ENCODE measurements around the gene PLEKHG5.

Gene PLEKHG5, protein sequence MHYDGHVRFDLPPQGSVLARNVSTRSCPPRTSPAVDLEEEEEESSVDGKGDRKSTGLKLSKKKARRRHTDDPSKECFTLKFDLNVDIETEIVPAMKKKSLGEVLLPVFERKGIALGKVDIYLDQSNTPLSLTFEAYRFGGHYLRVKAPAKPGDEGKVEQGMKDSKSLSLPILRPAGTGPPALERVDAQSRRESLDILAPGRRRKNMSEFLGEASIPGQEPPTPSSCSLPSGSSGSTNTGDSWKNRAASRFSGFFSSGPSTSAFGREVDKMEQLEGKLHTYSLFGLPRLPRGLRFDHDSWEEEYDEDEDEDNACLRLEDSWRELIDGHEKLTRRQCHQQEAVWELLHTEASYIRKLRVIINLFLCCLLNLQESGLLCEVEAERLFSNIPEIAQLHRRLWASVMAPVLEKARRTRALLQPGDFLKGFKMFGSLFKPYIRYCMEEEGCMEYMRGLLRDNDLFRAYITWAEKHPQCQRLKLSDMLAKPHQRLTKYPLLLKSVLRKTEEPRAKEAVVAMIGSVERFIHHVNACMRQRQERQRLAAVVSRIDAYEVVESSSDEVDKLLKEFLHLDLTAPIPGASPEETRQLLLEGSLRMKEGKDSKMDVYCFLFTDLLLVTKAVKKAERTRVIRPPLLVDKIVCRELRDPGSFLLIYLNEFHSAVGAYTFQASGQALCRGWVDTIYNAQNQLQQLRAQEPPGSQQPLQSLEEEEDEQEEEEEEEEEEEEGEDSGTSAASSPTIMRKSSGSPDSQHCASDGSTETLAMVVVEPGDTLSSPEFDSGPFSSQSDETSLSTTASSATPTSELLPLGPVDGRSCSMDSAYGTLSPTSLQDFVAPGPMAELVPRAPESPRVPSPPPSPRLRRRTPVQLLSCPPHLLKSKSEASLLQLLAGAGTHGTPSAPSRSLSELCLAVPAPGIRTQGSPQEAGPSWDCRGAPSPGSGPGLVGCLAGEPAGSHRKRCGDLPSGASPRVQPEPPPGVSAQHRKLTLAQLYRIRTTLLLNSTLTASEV

GRCh38 chr1:6491480-6491962 is at the start of gene PLEKHG5:
Gene PLEKHG5 (minus strand): TSS chr1:6491667. CDS start chr1:6477571, 14,096 bp downstream.
- no peaks in the 10 kb centered on the region for H3K79me2 ChIP-seq (ENCODE audit: insufficient read depth, low read length)
- peaks cover 9% of the 10 kb centered on the region for H3K4me1 ChIP-seq (ENCODE audit: insufficient read depth, low read length, severe bottlenecking)
- no peaks in the 10 kb centered on the region for H4K20me1 ChIP-seq (ENCODE audit: insufficient read depth, low read length)
- peak within 1 kb of the TSS; percentile 94 for H3K4me2 ChIP-seq (ENCODE audit: low read length)
- peak within 1 kb of the TSS; percentile 72 for H3K4me3 ChIP-seq (ENCODE audit: low read depth, low read length, poor library complexity, severe bottlenecking)
- no peaks in the 10 kb centered on the region for H3K9me2 ChIP-seq (ENCODE audit: low read depth, low read length)
- H2AFZ ChIP-seq (ENCODE audit: low read length), result 0 out of 2 replicates have a peak within 1 kb of the TSS, but pooled peaks have one; percentile 19
- H3K9ac ChIP-seq (ENCODE audit: low read length), result peak within 1 kb of the TSS; percentile 77
- no peaks in the 10 kb centered on the region for H3K36me3 ChIP-seq (ENCODE audit: insufficient read depth, low read length)
- H3K9me3 ChIP-seq (ENCODE audit: low read length), result no peaks in the 10 kb centered on the region
- no peak within 1 kb of the TSS for H3K27ac ChIP-seq (ENCODE audit: low read depth, low read length, poor library complexity, severe bottlenecking)
- H3F3A ChIP-seq (ENCODE audit: insufficient read depth, low read length), result no peaks in the 10 kb centered on the region
- peaks cover 14% of the 10 kb centered on the region for H3K27me3 ChIP-seq (ENCODE audit: insufficient read depth, low read length)
- no peak for TF ChIP-seq EZH2 (IDR thresholded peaks at IDR 0.05; ENCODE audit: borderline replicate concordance, low read length)
- TF ChIP-seq, protein P1, sequence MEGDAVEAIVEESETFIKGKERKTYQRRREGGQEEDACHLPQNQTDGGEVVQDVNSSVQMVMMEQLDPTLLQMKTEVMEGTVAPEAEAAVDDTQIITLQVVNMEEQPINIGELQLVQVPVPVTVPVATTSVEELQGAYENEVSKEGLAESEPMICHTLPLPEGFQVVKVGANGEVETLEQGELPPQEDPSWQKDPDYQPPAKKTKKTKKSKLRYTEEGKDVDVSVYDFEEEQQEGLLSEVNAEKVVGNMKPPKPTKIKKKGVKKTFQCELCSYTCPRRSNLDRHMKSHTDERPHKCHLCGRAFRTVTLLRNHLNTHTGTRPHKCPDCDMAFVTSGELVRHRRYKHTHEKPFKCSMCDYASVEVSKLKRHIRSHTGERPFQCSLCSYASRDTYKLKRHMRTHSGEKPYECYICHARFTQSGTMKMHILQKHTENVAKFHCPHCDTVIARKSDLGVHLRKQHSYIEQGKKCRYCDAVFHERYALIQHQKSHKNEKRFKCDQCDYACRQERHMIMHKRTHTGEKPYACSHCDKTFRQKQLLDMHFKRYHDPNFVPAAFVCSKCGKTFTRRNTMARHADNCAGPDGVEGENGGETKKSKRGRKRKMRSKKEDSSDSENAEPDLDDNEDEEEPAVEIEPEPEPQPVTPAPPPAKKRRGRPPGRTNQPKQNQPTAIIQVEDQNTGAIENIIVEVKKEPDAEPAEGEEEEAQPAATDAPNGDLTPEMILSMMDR (IDR thresholded peaks at IDR 0.05; ENCODE audit: low read length), result no peak

DNA sequence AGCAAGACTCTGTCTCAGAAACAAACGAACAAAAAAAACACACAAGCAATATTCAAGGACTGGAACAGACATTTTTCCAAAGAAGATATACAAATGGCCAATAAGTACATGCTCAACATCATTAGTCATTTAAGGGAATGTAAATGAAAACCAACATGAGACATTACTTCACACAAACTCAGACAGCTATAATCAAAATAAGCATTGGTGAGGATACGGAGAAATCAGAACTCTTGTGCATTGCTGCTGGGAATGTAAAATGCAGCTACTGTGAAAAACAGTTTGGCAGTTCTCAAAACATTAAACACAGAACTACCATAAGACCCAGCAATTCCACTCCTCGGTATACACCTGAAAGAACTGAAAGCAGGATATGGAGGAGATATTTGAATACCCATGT is 47.5 kb upstream of the PLEKHG5 start:
- Histone ChIP-seq H3K79me2 (ENCODE audit: insufficient read depth, low read length) (no peaks in the 10 kb centered on the region), H3K9me3 (ENCODE audit: low read length) (no peaks in the 10 kb centered on the region), H3F3A (ENCODE audit: insufficient read depth, low read length) (no peaks in the 10 kb centered on the region), H2AFZ (ENCODE audit: low read length) (no peak overlapping the region), H3K36me3 (ENCODE audit: insufficient read depth, low read length) (peaks cover 80% of the 10 kb centered on the region), H3K4me2 (ENCODE audit: low read length) (no peak overlapping the region), H3K9me2 (ENCODE audit: low read depth, low read length) (no peaks in the 10 kb centered on the region), H3K27me3 (ENCODE audit: insufficient read depth, low read length) (no peaks in the 10 kb centered on the region), H4K20me1 (ENCODE audit: insufficient read depth, low read length) (no peaks in the 10 kb centered on the region), H3K27ac (ENCODE audit: low read depth, low read length, poor library complexity, severe bottlenecking) (no peak overlapping the region), H3K9ac (ENCODE audit: low read length) (no peak overlapping the region), H3K4me3 (ENCODE audit: low read depth, low read length, poor library complexity, severe bottlenecking) (no peak overlapping the region), H3K4me1 (ENCODE audit: insufficient read depth, low read length, severe bottlenecking) (no peaks in the 10 kb centered on the region)
- TF ChIP-seq, protein P1 (IDR thresholded peaks at IDR 0.05; ENCODE audit: low read length), result no peak
- no peak for TF ChIP-seq EZH2 (IDR thresholded peaks at IDR 0.05; ENCODE audit: borderline replicate concordance, low read length)

- Histone ChIP-seq H2AFZ (ENCODE audit: low read length) (no peak overlapping the region), H3K4me1 (ENCODE audit: insufficient read depth, low read length, severe bottlenecking) (no peaks in the 10 kb centered on the region), H3K4me3 (ENCODE audit: low read depth, low read length, poor library complexity, severe bottlenecking) (no peak overlapping the region), H3K9me2 (ENCODE audit: low read depth, low read length) (no peaks in the 10 kb centered on the region), H3K9me3 (ENCODE audit: low read length) (no peaks in the 10 kb centered on the region), H3K36me3 (ENCODE audit: insufficient read depth, low read length) (peaks cover 88% of the 10 kb centered on the region), H3K27ac (ENCODE audit: low read depth, low read length, poor library complexity, severe bottlenecking) (no peak overlapping the region), H3F3A (ENCODE audit: insufficient read depth, low read length) (no peaks in the 10 kb centered on the region), H3K27me3 (ENCODE audit: insufficient read depth, low read length) (no peaks in the 10 kb centered on the region), H4K20me1 (ENCODE audit: insufficient read depth, low read length) (no peaks in the 10 kb centered on the region), H3K4me2 (ENCODE audit: low read length) (no peak overlapping the region), H3K79me2 (ENCODE audit: insufficient read depth, low read length) (no peaks in the 10 kb centered on the region), H3K9ac (ENCODE audit: low read length) (no peak overlapping the region)
- TF ChIP-seq, protein P1 (IDR thresholded peaks at IDR 0.05; ENCODE audit: low read length), result no peak
- TF ChIP-seq EZH2 (IDR thresholded peaks at IDR 0.05; ENCODE audit: borderline replicate concordance, low read length), result no peak
Measured at GRCh38 chr1:6536291-6536690, 44.8 kb upstream of the PLEKHG5 start.
